PFSK-1 (cell line): Measurements from ENCODE around the gene TFDP2.

Experiments used
- POLR2AphosphoS5 ChIP-seq: IDR thresholded peaks from 2 replicates; pipeline ENCODE4 v1.6.1; 2012; ENCODE audit warnings: low read depth, mild to moderate bottlenecking, control low read depth, low read length, moderate library complexity
- TAF1 ChIP-seq: IDR thresholded peaks from 2 replicates; pipeline ENCODE4 v1.6.1; 2012; ENCODE audit warnings: low read length, control low read depth, borderline replicate concordance; ENCODE audit not compliant: insufficient read depth
- TF ChIP-seq, protein P1 (sequence below), 2 experiments: IDR thresholded peaks; 2 replicates each; pipeline versions ENCODE4 v1.6.1 to v1.8.0; 2011 to 2012; ENCODE audit warnings: low read depth in 2 of 2, low read length in 2 of 2, control low read depth in 1 of 2, inconsistent platforms in 1 of 2, mild to moderate bottlenecking in 1 of 2, moderate library complexity in 1 of 2; ENCODE audit not compliant: insufficient read depth in 1 of 2

DNA sequence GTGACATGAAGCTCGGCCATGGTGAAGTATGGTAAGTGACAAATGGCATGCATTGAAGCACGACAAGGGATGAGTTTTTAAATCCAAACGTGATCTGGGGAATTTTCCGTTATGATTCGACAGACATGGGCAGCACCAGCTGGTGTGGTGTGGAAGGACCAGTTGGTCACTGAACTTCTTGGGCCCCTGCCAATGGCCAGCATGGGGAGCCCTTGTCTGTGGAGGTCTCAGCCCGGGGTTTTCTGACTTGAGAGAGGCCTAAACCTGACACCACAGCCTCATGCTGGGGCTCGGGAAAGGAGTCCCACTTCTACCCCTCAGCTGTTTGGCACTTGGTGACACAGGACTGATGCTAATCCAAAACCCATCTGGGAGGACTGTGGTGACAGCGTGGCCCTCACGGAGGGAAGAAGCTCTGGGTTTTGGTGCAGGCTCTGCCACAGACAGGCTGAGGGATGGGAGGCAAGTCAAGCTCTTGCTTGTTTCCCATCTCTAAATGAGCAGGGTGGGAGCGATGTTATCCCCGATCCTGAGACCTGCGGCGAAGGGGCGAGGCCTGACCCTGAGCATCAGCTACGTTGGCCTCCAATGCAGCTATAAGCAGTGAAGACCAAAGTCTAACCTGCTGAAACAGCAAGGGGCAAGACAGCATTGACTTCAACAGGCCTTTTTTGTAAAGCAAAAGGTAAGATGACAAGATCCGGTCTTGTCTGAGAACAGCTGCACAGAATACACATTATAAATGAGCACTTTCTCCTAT is 203.4 kb downstream of the TFDP2 start:
- TF ChIP-seq POLR2AphosphoS5 (no peak), TAF1 (no peak)
- TF ChIP-seq, protein P1, sequence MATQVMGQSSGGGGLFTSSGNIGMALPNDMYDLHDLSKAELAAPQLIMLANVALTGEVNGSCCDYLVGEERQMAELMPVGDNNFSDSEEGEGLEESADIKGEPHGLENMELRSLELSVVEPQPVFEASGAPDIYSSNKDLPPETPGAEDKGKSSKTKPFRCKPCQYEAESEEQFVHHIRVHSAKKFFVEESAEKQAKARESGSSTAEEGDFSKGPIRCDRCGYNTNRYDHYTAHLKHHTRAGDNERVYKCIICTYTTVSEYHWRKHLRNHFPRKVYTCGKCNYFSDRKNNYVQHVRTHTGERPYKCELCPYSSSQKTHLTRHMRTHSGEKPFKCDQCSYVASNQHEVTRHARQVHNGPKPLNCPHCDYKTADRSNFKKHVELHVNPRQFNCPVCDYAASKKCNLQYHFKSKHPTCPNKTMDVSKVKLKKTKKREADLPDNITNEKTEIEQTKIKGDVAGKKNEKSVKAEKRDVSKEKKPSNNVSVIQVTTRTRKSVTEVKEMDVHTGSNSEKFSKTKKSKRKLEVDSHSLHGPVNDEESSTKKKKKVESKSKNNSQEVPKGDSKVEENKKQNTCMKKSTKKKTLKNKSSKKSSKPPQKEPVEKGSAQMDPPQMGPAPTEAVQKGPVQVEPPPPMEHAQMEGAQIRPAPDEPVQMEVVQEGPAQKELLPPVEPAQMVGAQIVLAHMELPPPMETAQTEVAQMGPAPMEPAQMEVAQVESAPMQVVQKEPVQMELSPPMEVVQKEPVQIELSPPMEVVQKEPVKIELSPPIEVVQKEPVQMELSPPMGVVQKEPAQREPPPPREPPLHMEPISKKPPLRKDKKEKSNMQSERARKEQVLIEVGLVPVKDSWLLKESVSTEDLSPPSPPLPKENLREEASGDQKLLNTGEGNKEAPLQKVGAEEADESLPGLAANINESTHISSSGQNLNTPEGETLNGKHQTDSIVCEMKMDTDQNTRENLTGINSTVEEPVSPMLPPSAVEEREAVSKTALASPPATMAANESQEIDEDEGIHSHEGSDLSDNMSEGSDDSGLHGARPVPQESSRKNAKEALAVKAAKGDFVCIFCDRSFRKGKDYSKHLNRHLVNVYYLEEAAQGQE (IDR thresholded peaks at IDR 0.05; ENCODE audit: insufficient read depth in 1 of 2, low read depth in 2 of 2, low read length in 2 of 2): no peak
